Frontal cortex (tissue), 4 donors: ENCODE results near the gene MSL2. TPM values are rescaled to one million over a fixed set of nuclear protein-coding genes. Genes with fewer than 3 reads are reported as not detected.
"Not testable (repeated sequence)": the region's sequence is repeated elsewhere in the genome, so short reads cannot be mapped to it uniquely, and the experiment has no call there.

Source experiments
- DNase-seq, 2 donors: peaks; one replicate each; pipeline ENCODE4 v3.0.0; 2012; ENCODE audit warnings: low spot score in 2 of 2
- FAIRE-seq: peaks from 2 replicates; lab custom pipeline; 2012; peaks lifted over from hg19 to GRCh38; lab: Jason Lieb, UNC
- total RNA-seq: library from RNA; depleted of rRNA; stranded (reverse); fragments of >200 nt; gene quantifications from one replicate; pipeline ENCODE4 v1.2.3, GENCODE V29; 2014
- donor health status: control.
- donor health status: control.
- donor health status: control.

Gene MSL2
- total RNA-seq, 1 donor from 2014 or later = 23.6 TPM

DNA sequence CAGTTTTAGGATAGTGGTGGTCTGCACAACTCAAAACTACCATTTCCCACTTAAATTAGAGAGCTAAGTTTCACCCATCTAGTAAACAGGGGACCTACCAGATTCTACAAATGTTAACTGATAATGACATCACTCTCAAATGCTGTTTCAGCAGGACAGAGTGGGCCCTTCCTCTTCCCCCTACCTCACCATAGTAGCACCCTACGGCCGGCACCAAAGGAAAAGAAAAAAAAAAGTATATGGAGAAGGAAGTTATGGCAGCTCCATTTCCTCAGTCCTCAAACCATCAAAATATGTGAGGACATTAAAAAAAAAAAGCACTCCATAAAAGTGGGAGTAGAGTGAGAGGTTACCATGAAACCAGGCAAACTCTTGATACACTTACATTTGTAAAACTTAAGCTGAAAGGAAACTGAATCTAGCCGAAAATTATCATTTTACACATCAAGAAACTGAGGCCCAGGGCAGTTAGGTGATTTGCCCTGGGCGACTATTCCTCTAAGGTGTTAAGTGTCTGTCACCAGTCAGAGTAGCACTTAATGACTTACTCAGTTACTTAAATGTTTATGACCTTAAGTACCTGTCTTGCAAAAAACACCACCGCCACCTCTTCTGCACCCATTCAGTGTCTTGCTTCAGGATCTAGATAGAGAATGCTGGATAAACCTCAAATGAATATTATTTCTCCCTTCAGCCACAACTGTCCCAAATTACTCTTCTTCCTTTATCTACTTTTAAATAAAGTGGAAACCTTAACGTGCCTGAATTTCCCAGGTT is 2.7 kb downstream of the MSL2 start:
- DNase-seq (no peak), FAIRE-seq (no peak)

- FAIRE-seq = no peak
- DNase-seq = no peak
These were observed 3.3 kb downstream of the MSL2 start for GRCh38 chr3:136192831-136193230.

GRCh38 chr3:136192195-136192594 is 3.9 kb downstream of the MSL2 start:
- not testable (repeated sequence) for FAIRE-seq, DNase-seq

DNA sequence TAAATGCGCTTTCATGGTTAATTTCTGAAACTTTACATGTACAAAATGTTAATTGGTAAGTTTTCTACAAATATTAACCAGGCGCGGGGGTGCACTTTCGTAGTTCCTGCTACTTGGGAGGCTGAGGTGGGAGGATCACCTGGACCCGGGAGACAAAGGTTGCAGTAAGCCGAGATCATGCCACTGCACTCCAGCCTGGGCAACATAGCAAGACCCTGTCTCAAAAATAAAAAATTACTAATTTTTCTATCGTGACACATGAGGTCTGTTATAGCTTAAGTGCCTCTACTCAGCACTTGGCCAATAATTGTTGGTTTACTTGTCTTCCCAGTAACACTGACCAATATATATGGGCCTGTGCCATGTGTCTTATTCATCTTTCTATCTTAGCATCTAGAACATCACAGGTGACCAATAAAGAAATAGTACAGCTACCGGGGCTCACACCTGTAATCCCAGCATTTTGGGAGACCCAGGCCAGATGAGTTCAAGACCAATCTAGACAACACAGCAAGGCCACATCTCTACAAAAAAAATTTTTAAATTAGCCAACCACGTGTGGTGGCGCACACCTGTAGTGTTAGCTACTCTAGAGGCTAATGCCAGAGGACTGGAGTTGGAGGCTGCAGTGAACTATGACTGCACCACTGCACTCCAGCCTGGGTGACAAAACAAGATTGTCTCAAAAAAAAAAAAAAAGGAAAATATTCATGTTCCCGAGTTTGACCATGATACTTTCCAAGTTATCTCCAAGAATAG is 6.1 kb downstream of the MSL2 start:
- DNase-seq (no peak), FAIRE-seq (no peak)

GRCh38 chr3:136189043-136189442 is 7.1 kb downstream of the MSL2 start:
- no peak for FAIRE-seq

DNA sequence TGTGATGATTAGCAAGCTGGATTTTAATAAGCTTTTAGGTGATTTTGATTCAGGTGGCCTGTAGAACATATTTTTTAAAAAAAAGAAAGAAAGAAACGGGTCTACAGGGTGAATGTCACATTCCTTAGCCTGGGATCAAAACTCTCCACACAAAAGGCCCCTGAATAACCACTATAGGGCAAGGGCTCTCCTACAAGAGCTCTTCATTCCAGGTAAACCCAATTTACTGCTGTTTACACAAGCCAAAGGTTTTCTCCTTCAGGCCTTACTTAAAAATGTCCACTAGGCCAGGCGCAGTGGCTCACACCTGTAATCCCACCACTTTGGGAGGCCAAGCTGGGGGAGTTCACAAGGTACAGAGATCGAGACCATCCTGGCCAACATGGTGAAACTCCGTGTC is 8.3 kb downstream of the MSL2 start:
- FAIRE-seq (no peak), DNase-seq (no peak)

More at GRCh38 chr3:136189043-136189442, 7.1 kb downstream of the MSL2 start:
- DNase-seq = no peak

DNA sequence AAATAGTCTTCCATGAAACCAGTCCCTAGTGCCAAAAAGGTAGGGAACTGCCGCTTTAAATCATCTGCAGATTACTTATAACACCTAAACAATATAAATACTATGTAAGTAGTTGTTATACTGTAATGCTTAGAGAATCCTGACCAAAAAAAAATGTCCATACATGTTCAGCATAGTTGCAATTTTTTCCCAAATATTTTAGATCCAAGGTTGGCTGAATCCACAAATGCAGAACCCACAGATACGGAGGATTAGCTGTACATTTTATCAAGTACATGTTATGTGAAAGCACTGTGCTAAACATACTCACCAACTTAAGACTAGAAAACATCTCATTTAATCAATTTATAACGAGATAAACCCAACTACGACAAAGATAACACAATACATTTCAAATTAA is 9.3 kb downstream of the MSL2 start:
- DNase-seq (no peak), FAIRE-seq (no peak)

- DNase-seq (no peak), FAIRE-seq (no peak)
These were observed 9.8 kb downstream of the MSL2 start for GRCh38 chr3:136186344-136186743.

- FAIRE-seq = no peak
These were observed 11.4 kb downstream of the MSL2 start for GRCh38 chr3:136184703-136185102.

DNA sequence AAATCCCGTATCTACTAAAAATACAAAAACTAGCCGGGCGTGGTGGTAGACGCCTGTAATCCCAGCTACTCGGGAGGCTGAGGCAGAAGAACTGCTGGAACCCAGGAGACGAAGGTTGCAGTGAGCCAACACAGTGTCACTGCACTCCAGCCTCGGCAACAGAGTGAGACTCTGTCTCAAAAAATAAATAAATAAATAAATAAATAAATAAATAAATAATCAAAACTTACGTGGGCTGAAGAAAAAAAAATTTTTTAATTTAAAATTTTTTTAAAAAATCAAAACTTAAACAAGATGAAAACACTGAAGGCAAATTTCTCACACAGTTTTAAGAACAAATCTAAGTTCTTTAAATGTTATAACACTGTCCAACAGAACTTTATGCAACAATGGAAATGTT is 14.4 kb downstream of the MSL2 start:
- DNase-seq (no peak), FAIRE-seq (peak; percentile 52)

More at GRCh38 chr3:136184703-136185102, 11.4 kb downstream of the MSL2 start:
- DNase-seq = no peak

- FAIRE-seq = no peak
These were observed 18.3 kb downstream of the MSL2 start for GRCh38 chr3:136177876-136178275.

DNA sequence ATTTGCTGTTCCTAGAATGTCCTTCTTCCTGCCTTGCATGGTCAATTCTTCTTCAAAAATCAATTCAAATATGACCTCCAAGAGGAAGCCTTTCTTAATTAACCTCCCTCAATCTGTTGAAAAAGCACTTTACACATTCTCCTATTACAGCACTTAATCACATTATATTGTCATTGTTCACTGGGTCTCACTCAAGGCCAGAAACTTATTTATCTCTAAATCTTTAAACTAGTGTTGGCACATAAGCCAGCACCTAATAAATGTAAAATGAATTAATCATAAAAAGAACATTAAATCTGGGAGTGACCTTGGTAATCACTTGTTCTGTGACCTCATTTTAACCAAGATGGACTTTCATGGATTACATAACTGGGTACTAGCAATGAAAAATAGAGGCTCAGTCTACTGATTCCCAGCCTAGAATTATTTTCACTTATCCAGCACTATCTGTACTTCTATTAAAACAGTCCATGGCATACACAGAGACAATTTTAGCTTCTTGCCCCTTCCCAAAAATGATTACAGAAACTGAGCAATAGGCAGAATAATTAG is 22.1 kb downstream of the MSL2 start:
- FAIRE-seq = no peak
- no peak for DNase-seq

More at GRCh38 chr3:136177876-136178275, 18.3 kb downstream of the MSL2 start:
- no peak for DNase-seq

DNA sequence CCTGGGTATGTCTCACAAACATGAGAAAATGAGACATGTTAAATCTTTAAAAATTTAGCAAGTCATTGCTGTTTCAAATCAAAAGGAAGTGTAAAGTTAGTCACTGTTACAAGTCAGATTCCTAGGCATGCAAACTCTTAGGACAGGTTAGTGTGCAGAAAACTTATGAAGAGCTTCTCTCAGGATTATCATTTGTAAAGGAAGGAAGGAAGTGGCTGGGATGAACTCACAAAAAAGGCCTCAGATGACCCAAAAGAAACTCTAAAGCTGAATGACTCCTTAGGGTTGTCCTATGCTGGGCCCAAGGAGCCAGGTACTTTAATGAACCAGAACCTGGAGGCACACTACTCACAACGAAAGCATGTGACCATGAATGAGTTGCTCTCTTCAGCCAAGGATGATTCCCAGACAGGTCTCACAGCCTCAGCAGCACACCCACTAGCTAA is 25.0 kb downstream of the MSL2 start:
- FAIRE-seq (no peak), DNase-seq (no peak)

GRCh38 chr3:136168236-136168635 is 27.9 kb downstream of the MSL2 start:
- not testable (repeated sequence) for DNase-seq, FAIRE-seq

- FAIRE-seq (no peak), DNase-seq (no peak)
These were observed 29.6 kb downstream of the MSL2 start for GRCh38 chr3:136166507-136166906.

- not testable (repeated sequence) for FAIRE-seq, DNase-seq
These were observed 32.5 kb downstream of the MSL2 start for GRCh38 chr3:136163607-136164006.

GRCh38 chr3:136162322-136162721 is 33.8 kb downstream of the MSL2 start:
- FAIRE-seq = no peak

GRCh38 chr3:136161516-136161915 is 34.6 kb downstream of the MSL2 start:
- no peak for FAIRE-seq
- DNase-seq = no peak

More at GRCh38 chr3:136162322-136162721, 33.8 kb downstream of the MSL2 start:
- DNase-seq = no peak

DNA sequence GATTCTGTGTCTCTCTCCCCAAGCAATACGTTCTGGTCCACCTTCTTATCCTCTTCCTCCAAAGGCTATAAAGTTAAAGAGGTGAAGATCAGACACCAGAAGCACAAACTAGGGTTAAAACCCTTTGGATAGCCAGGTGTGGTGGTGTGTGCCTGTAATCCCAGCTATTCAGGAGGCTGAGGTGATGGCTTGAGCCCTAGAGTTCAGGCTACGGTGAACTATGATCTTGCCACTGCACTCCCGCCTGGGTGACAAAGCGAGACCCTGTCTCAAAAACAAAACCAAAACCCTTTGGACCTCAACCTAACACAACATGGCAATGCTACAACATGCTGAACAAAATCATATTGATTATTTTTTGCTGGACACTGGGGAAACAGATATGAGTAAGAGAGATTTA is 43.2 kb downstream of the MSL2 start:
- DNase-seq (no peak), FAIRE-seq (no peak)

GRCh38 chr3:136152176-136152843 is 43.8 kb downstream of the MSL2 start:
- DNase-seq (no peak), FAIRE-seq (no peak)
